ENCODE measurements around the gene HRH2.
"Not testable (repeated sequence)": the region's sequence is repeated elsewhere in the genome, so short reads cannot be mapped to it uniquely, and the experiment has no call there.

The HRH2 gene

DNA sequence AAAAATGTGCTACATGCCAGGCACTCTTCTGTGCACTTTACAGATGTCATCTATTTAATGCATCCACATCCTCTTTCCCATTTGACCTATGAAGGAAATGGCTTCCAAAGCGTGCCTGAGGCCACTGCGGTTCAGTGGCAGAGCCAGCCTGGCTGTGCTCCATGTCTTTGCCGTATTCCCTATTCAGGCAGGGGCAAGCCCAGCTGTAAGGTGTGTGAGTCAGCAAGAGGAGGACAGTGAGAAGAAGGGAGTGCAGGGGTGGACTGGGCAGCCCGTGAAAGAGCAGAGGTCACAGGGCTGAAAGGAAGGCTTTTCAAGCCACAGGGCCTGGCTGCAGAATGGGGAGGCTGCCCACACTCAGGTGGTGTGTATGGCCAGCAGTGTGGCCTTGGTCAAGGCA, 91.7 kb downstream of the HRH2 start:
- Mint-ChIP-seq H3K4me1 (no peaks in the 10 kb centered on the region), H3K27ac (ENCODE audit: low read depth) (no peak overlapping the region), H3K36me3 (ENCODE audit: insufficient read depth) (peaks cover 2% of the 10 kb centered on the region), H3K27me3 (peaks cover 84% of the 10 kb centered on the region), H3K4me3 (no peak overlapping the region), H3K9me3 (no peaks in the 10 kb centered on the region)
- no peak for ATAC-seq (replicated peaks; ENCODE audit: extremely low read depth, poor library complexity, severe bottlenecking)
- no peak for DNase-seq (ENCODE audit: low spot score in 2 of 2)

DNA sequence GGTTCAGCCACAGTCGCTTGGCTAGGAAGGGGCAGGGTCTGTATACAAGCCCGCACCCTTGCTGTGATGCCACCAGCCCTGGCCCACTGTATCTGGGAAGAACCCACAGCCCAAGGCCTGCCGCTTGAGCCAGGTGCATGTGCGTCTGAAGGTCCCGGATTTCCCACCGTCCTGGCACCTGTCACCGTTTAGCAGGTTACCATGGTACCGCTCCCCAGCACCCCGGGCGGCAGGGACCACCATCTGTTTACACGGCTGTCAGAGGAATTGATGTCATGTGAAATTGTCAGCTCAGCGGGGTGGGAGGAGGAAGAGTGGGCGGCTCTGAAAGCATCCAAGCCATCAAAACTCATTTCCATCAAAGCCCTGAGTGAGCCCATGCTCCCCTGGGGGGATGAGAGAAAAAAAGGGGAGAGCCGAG, 92.7 kb downstream of the HRH2 start:
- Mint-ChIP-seq H3K4me1 (no peaks in the 10 kb centered on the region), H3K4me3 (no peak overlapping the region), H3K27ac (ENCODE audit: low read depth) (no peak overlapping the region), H3K27me3 (peaks cover 90% of the 10 kb centered on the region), H3K36me3 (ENCODE audit: insufficient read depth) (no peaks in the 10 kb centered on the region), H3K9me3 (no peaks in the 10 kb centered on the region)
- no peak for ATAC-seq (replicated peaks; ENCODE audit: extremely low read depth, poor library complexity, severe bottlenecking)
- no peak for DNase-seq (ENCODE audit: low spot score in 2 of 2)

DNA sequence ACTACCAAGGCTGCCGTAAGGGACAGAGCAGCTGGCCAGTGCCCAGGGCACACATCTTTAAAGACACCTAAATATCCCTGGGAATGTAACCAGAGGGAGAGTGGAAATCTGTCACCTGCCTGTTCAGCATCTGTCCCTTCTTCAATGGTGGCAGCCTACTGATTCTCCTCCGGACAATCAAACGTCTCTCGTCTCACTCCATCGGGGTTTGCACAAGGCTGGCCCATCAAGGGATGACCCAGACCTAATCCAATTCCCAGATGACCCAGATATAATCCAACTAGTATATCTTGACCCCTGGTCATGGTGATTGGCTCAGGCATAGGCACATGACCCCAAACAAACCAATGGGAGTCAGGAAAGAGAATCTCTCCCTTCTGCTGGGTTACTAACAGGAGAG, 93.5 kb downstream of the HRH2 start:
- Mint-ChIP-seq H3K9me3 (no peaks in the 10 kb centered on the region), H3K4me3 (no peak overlapping the region), H3K27ac (ENCODE audit: low read depth) (no peak overlapping the region), H3K4me1 (no peaks in the 10 kb centered on the region), H3K36me3 (ENCODE audit: insufficient read depth) (no peaks in the 10 kb centered on the region), H3K27me3 (peaks cover 91% of the 10 kb centered on the region)
- no peak for DNase-seq (ENCODE audit: low spot score in 2 of 2)
- ATAC-seq (replicated peaks; ENCODE audit: extremely low read depth, poor library complexity, severe bottlenecking): no peak

DNA sequence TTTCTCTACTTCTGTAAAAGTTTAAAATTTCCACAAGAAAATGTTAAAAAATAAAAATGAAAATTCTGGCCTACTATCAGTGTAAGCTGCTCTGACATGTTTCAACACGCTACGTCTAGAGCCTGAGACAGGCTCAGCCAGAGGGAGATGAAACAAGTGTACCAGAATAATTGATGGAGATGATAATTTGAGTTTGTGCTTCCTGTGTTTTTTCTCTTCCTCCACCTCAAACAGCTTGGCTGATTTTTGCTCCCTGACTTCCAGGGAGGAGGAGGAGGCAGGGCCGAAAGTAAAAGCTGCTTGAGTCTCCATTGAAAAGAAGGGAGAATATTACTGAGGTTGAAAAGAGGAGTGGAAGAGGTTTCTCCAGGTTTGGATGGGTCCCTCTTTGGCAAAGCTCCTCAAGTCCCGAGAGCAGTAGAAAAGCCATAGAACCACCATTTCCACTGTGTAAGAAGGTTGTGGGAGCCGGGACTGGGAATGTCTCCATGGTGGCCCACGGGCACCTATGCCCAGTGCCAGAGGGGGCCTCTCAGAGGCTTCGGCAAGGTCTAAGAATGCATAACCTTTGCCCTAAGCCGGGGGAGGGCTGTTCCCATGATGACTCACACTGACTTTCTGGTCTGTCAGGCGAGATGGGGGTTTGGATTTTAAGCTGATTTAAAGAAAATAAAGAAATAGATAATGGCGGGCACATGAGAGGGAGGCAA, 95.1 kb downstream of the HRH2 start:
- H3K9me3 Mint-ChIP-seq: no peaks in the 10 kb centered on the region
- H3K4me3 Mint-ChIP-seq: no peak overlapping the region
- no peak overlapping the region for H3K27ac Mint-ChIP-seq (ENCODE audit: low read depth)
- ATAC-seq (replicated peaks; ENCODE audit: extremely low read depth, poor library complexity, severe bottlenecking): no peak
- no peak for DNase-seq (ENCODE audit: low spot score in 2 of 2)
- peaks cover 91% of the 10 kb centered on the region for H3K27me3 Mint-ChIP-seq
- no peaks in the 10 kb centered on the region for H3K36me3 Mint-ChIP-seq (ENCODE audit: insufficient read depth)
- H3K4me1 Mint-ChIP-seq: no peaks in the 10 kb centered on the region

DNA sequence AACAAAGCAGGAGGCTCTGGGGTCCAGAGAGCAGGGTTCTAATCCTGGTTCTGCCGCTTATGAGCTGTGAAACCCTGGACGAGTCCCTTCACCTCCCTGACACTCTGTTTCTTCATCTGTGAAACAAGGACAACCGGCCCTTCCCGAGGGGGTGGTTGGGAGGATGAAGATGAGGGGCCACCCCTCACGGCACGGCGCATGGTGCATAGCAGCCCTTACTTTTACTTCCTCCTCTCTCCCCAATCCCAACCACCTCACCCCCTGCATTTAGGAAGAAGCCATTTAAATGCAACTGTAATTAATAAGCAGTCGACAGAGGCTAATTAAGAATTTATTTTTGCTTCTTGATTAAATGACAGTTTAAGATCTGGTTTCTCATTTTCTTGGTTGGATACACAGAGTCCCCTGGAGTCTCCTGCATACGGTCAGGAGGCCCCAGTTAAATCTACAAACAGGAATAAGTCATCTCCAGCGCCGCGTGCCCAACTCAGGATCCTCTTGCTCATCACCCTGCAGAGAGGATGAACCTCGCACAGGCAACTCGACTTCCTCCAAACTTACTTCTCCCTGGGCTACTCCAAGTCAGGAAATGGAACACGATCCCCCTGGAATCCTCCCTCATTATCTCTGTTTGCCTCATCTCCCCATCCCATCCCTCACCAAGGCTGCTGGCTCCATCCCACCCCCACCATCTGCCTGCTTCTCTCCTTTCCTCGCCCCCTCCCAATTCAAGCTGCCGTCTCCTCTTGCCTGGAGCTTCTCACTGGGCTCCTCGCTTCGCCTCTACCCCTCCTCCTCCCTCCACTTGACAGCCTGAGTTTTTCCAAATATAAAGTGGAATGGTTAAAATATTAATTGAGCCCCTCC, 95.9 kb downstream of the HRH2 start:
- H3K27me3 Mint-ChIP-seq: peaks cover 91% of the 10 kb centered on the region
- ATAC-seq (replicated peaks; ENCODE audit: extremely low read depth, poor library complexity, severe bottlenecking) (no peak), DNase-seq (ENCODE audit: low spot score in 2 of 2) (no peak)
- no peaks in the 10 kb centered on the region for H3K36me3 Mint-ChIP-seq (ENCODE audit: insufficient read depth)
- no peaks in the 10 kb centered on the region for H3K9me3 Mint-ChIP-seq
- H3K4me1 Mint-ChIP-seq: no peaks in the 10 kb centered on the region
- no peak overlapping the region for H3K27ac Mint-ChIP-seq (ENCODE audit: low read depth)
- no peak overlapping the region for H3K4me3 Mint-ChIP-seq

DNA sequence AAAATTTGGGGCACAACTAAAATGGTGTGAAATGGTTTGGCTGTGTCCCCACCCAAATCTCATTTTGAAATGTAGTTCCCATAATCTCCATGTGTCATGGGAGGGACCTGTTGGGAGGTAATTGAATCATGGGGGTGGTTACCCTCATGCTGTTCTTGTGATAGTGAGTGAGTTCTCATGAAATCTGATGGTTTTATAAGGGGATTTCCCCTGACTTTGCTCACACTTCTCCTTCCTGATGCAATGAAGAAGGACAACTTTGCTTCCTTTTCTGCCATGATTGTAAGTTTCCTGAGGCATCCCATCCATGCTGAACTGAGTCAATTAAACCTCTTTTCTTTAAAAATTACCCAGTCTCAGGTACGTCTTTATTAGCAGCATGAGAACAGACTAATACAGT, 102.1 kb downstream of the HRH2 start:
- H3K27ac Mint-ChIP-seq (ENCODE audit: low read depth); H3K9me3 Mint-ChIP-seq; H3K4me3 Mint-ChIP-seq; DNase-seq (ENCODE audit: low spot score in 2 of 2); H3K36me3 Mint-ChIP-seq (ENCODE audit: insufficient read depth); H3K4me1 Mint-ChIP-seq; ATAC-seq (replicated peaks; ENCODE audit: extremely low read depth, poor library complexity, severe bottlenecking): not testable (repeated sequence)
- H3K27me3 Mint-ChIP-seq: peaks cover 93% of the 10 kb centered on the region
